Gastrocnemius medialis (tissue), 4 donors: ENCODE results near the gene MRPL4. TPM values are rescaled to one million over a fixed set of nuclear protein-coding genes. Genes with fewer than 3 reads are reported as not detected.

ENCODE experiments used
- ATAC-seq, 2 donors: fragments of 150-250 bp; one replicate each; pipeline ENCODE4 v1.9.1; 2016
- DNase-seq, 2 donors: peaks; one replicate each; pipeline ENCODE4 v3.0.0-alpha.2; 2019
- H3K27ac ChIP-seq, 4 donors: fragments of 200-600 bp; sonication (generic); 1 replicate in 1 of 4; 2 replicates in 3 of 4; pipeline ENCODE4 v1.5.1; 2016 to 2018; ENCODE audit warnings: mild to moderate bottlenecking in 2 of 4, moderate library complexity in 1 of 4
- H3K27me3 ChIP-seq, 3 donors: fragments of 200-600 bp; sonication (generic) in 2 of 3; 1 replicate in 1 of 3; 2 replicates in 2 of 3; pipeline versions ENCODE4 v1.5.1 to v1.6.0; 2016 to 2019; ENCODE audit warnings: mild to moderate bottlenecking in 1 of 3, moderate library complexity in 1 of 3
- H3K36me3 ChIP-seq, 2 donors: fragments of 200-600 bp; sonication (generic) in 1 of 2; one replicate each; pipeline ENCODE4 v1.5.1; 2017 to 2018
- H3K4me1 ChIP-seq, 2 donors: fragments of 200-600 bp; sonication (generic) in 1 of 2; one replicate each; pipeline ENCODE4 v1.5.1; 2016 to 2017; ENCODE audit warnings: mild to moderate bottlenecking in 2 of 2
- H3K4me3 ChIP-seq, 4 donors: fragments of 200-600 bp; sonication (generic) in 3 of 4; 1 replicate in 1 of 4; 2 replicates in 3 of 4; pipeline ENCODE4 v1.5.1; 2016 to 2019; ENCODE audit warnings: mild to moderate bottlenecking in 2 of 4
- H3K9me3 ChIP-seq, 3 donors: fragments of 200-600 bp; sonication (generic) in 2 of 3; 1 replicate in 1 of 3; 2 replicates in 2 of 3; pipeline ENCODE4 v1.5.1; 2016 to 2019
- POLR2A ChIP-seq, 2 donors: fragments of 450-650 bp; IDR thresholded peaks; one replicate each; pipeline ENCODE4 v1.6.1; 2017; ENCODE audit warnings: antibody characterized with exemption in 2 of 2, mild to moderate bottlenecking in 2 of 2, moderate library complexity in 2 of 2
- in situ Hi-C, 4 donors: fragments of 200-750 bp; cut with MboI; loops; one replicate each; pipeline versions ENCODE4 v1.15.0 to v1.8.0; 2017; ENCODE audit warnings: low sequenced_read_pairs in 4 of 4
- intact Hi-C: fragments of 100-400 bp; cut with DNase I; formaldehyde crosslinking; loops from one replicate; pipeline ENCODE4 v1.15.1; 2023; ENCODE audit warnings: low total_unique reads
- total RNA-seq, 4 donors: library from RNA; depleted of rRNA; stranded (reverse); fragments of >200 nt; gene quantifications; one replicate each; pipeline versions ENCODE4 v1.1.0 to v1.2.3, GENCODE V29; 2016
- TF ChIP-seq, protein P1 (sequence below), 5 experiments: fragments of 450-650 bp in 3 of 5; fragments of 200-600 bp in 2 of 5; sonication (generic) in 2 of 5; IDR thresholded peaks in 4 of 5; conservative IDR thresholded peaks in 1 of 5; 1 replicate in 4 of 5; 2 replicates in 1 of 5; pipeline ENCODE4 v1.5.1; 2016 to 2019; ENCODE audit warnings: antibody characterized with exemption in 5 of 5, mild to moderate bottlenecking in 3 of 5, moderate library complexity in 3 of 5

MRPL4 gene
- total RNA-seq, 4 donors from 2014 or later = 68.3 to 112 (median 84.4) TPM

- no peak overlapping the region for H3K27ac ChIP-seq
- ATAC-seq = no peak
- no peak for TF ChIP-seq POLR2A (IDR thresholded peaks at IDR 0.05)
- TF ChIP-seq, protein P1, sequence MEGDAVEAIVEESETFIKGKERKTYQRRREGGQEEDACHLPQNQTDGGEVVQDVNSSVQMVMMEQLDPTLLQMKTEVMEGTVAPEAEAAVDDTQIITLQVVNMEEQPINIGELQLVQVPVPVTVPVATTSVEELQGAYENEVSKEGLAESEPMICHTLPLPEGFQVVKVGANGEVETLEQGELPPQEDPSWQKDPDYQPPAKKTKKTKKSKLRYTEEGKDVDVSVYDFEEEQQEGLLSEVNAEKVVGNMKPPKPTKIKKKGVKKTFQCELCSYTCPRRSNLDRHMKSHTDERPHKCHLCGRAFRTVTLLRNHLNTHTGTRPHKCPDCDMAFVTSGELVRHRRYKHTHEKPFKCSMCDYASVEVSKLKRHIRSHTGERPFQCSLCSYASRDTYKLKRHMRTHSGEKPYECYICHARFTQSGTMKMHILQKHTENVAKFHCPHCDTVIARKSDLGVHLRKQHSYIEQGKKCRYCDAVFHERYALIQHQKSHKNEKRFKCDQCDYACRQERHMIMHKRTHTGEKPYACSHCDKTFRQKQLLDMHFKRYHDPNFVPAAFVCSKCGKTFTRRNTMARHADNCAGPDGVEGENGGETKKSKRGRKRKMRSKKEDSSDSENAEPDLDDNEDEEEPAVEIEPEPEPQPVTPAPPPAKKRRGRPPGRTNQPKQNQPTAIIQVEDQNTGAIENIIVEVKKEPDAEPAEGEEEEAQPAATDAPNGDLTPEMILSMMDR (IDR thresholded peaks at IDR 0.05 in 4 of 5, conservative IDR thresholded peaks at IDR 0.05 in 1 of 5) = no peak
- no peaks in the 10 kb centered on the region for H3K9me3 ChIP-seq
- no peaks in the 10 kb centered on the region for H3K27me3 ChIP-seq
- intact Hi-C loops = loop anchor here (10.0 kb wide), 1 partner anchor 311 kb away; the partner anchor contains the start of gene OLFM2
- no peak overlapping the region for H3K4me3 ChIP-seq
- no peaks in the 10 kb centered on the region for H3K36me3 ChIP-seq
- no peaks in the 10 kb centered on the region for H3K4me1 ChIP-seq
- no peak for DNase-seq
- in situ Hi-C loops = loop anchor here (10.0 to 25.0 kb wide), 3 partner anchors 308 to 321 kb away; partner anchors contain the start of gene OLFM2 (in 3 of the 4)
Observed at GRCh38 chr19:10245189-10245939, 6.7 kb upstream of the MRPL4 start.

DNA sequence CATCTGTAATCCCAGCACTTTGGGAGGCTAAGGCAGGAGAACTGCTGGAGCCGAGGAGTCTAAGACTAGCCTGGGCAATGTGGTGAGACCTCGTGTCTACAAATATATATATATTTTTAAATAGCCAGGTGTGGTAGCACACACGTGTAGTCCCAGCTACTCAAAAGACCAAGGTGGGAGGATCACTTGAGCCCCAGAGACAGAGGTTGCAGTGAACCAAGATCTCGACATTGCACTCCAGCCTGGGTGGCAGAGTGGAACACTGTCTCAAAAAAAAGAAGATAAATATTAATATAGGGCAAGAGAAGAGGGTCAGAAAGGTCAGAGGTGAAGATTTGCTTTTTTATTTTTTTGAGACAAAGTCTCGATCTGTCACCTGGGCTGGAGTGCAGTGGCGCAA is 5.5 kb upstream of the MRPL4 start:
- H3K4me3 ChIP-seq = no peak overlapping the region
- in situ Hi-C loops (loop anchor here (10.0 to 25.0 kb wide), 3 partner anchors 309 to 322 kb away; partner anchors contain the start of gene OLFM2 (in 3 of the 4)), intact Hi-C loops (loop anchor here (10.0 kb wide), 1 partner anchor 312 kb away; the partner anchor contains the start of gene OLFM2)
- TF ChIP-seq, protein P1 (IDR thresholded peaks at IDR 0.05 in 4 of 5, conservative IDR thresholded peaks at IDR 0.05 in 1 of 5) = no peak
- no peak for TF ChIP-seq POLR2A (IDR thresholded peaks at IDR 0.05)
- no peaks in the 10 kb centered on the region for H3K9me3 ChIP-seq
- H3K36me3 ChIP-seq = no peaks in the 10 kb centered on the region
- H3K27me3 ChIP-seq = no peaks in the 10 kb centered on the region
- no peak for DNase-seq
- peaks cover 0 to 3% of the 10 kb centered on the region in 2 donors for H3K4me1 ChIP-seq
- no peak for ATAC-seq
- H3K27ac ChIP-seq = no peak overlapping the region

GRCh38 chr19:10252707-10253106 is 693 bp downstream of the MRPL4 start:
- in situ Hi-C loops = no loop called here
- Histone ChIP-seq H3K4me3 (peak overlapping the region; percentile 77 to 97 (median 89)), H3K4me1 (peaks cover 7 to 15% of the 10 kb centered on the region in 2 donors), H3K9me3 (no peaks in the 10 kb centered on the region), H3K27me3 (no peaks in the 10 kb centered on the region), H3K36me3 (peaks cover 0 to 39% of the 10 kb centered on the region in 2 donors), H3K27ac (peak overlapping the region; percentile 82 to 87 (median 86))
- TF ChIP-seq POLR2A (IDR thresholded peaks at IDR 0.05) = no peak
- TF ChIP-seq, protein P1 (IDR thresholded peaks at IDR 0.05 in 4 of 5, conservative IDR thresholded peaks at IDR 0.05 in 1 of 5) = no peak
- no peak for ATAC-seq
- DNase-seq = no peak
- intact Hi-C loops = loop anchor here (1.0 to 5.0 kb wide), 2 partner anchors 81 to 135 kb away; partner anchors contain the start of genes EIF3G and RAVER1

- no peaks in the 10 kb centered on the region for H3K27me3 ChIP-seq
- no peak overlapping the region for H3K4me3 ChIP-seq
- ATAC-seq (no peak), DNase-seq (no peak)
- TF ChIP-seq, protein P1 (IDR thresholded peaks at IDR 0.05 in 4 of 5, conservative IDR thresholded peaks at IDR 0.05 in 1 of 5) = no peak
- no peak for TF ChIP-seq POLR2A (IDR thresholded peaks at IDR 0.05)
- no peak overlapping the region for H3K27ac ChIP-seq
- in situ Hi-C loops (no loop called here), intact Hi-C loops (loop anchor here (5.0 kb wide), 1 partner anchor 137 kb away; the partner anchor contains the start of gene EIF3G)
- no peaks in the 10 kb centered on the region for H3K9me3 ChIP-seq
- H3K4me1 ChIP-seq = peaks cover 7 to 15% of the 10 kb centered on the region in 2 donors
- H3K36me3 ChIP-seq = peaks cover 0 to 49% of the 10 kb centered on the region in 2 donors
Observed at GRCh38 chr19:10254244-10254643, 2.2 kb downstream of the MRPL4 start.
